Fibroblast of the aortic adventitia (primary cell): Measurements from ENCODE around the gene RFC2. TPM values are rescaled to one million over a fixed set of nuclear protein-coding genes. Genes with fewer than 3 reads are reported as not detected.

Experiments used
- DNase-seq: peaks from one replicate; pipeline ENCODE4 v3.0.0-alpha.2; 2010; ENCODE audit warnings: low read depth
- H3K4me3 ChIP-seq: 2 replicates; pipeline ENCODE4 v1.5.1; 2011; ENCODE audit warnings: low read depth, mild to moderate bottlenecking, control low read depth, low read length, moderate library complexity
- CTCF ChIP-seq: IDR thresholded peaks from 2 replicates; pipeline ENCODE4 v1.5.1; 2011; ENCODE audit warnings: mild to moderate bottlenecking, low read length, control low read depth, inconsistent platforms; ENCODE audit not compliant: insufficient read depth
- total RNA-seq: library from RNA; depleted of rRNA; stranded (reverse); fragments of >200 nt; gene quantifications from 2 replicates; pipeline ENCODE4 v1.2.3, GENCODE V29; 2012; ENCODE audit warnings: low replicate concordance

RFC2 gene
- total RNA-seq, 1 donor = 39.0 TPM

- DNase-seq = peak; percentile 80
- TF ChIP-seq CTCF = no peak
- H3K4me3 ChIP-seq = peak overlapping the region; percentile 62
Measured at GRCh38 chr7:74269757-74270277, 15.6 kb upstream of the RFC2 start.

DNA sequence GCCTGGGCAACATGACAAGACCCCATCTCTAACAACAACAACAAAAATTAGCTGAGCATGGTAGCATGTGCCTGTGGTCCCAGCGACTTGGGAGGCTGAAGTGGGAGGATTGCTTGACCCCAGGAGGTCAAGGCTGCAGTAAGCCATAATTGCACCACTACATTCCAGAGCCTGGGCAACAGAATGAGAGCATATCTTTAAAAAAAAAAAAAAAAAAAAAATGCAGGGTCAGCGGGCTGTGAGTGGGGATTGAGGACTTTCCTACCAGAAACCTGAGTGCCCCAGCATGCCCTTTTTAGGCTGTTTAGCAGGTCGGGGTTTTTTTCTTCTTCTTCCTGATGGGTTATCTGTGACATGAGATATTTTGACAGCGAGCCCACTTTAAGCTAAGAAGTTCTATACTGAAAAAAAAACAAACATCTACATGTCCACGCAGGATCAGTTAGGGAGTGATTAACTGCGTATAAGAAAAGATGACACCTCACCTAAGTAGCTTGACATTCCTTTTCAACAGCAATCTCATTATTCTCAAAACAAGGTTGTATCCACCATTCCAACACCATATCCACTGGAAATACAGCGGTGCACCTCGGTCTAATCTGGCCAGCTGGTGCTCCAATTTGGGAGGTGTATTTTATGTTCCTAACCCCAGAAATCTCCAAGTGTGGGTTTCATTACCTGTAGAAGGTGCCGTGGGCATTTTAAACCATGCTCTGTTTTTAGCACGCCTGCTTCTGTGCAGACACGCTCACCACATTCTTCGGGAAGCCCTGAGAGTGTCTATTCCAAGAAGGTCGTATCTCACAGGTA is 13.8 kb upstream of the RFC2 start:
- H3K4me3 ChIP-seq = no peak overlapping the region
- DNase-seq = no peak
- TF ChIP-seq CTCF = no peak

- H3K4me3 ChIP-seq = no peak overlapping the region
- TF ChIP-seq CTCF = no peak
- no peak for DNase-seq
Measured at GRCh38 chr7:74266191-74266963, 12.2 kb upstream of the RFC2 start.

DNA sequence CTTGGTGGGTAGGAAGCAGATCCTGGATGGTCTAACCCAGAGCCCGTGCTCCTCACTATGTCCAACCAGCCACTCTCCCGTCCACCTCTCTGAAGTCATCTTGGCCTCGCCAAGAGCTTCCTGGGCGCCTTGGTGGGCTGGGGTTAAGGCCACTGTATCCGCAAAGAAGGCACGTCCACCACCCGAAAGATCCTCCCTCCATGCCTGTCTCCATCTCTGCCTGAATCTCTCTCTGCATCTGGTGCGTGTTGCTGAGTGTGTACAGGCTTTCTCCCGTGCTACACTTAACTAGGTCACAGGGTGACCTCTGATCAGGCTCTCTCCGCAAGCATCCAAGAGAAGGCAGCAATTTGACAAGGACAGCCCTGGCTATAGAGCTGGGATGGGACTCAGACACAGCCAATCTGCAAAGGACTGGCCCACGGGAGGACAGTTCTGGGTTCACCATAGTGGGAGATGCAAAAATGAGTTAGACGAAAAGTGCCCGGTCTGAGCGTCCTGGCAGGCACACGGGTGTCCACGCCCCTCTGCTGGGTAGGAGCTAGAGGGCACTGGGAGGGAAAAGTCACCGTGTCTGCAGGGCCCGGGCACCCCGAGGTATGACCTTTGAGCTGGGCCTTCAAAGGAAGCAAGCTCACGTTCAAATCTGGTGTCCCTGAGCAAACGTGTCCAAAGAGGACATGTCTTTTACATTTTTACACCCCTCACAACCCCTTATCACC is 9.4 kb upstream of the RFC2 start:
- DNase-seq = no peak
- no peak for TF ChIP-seq CTCF
- H3K4me3 ChIP-seq = no peak overlapping the region

DNA sequence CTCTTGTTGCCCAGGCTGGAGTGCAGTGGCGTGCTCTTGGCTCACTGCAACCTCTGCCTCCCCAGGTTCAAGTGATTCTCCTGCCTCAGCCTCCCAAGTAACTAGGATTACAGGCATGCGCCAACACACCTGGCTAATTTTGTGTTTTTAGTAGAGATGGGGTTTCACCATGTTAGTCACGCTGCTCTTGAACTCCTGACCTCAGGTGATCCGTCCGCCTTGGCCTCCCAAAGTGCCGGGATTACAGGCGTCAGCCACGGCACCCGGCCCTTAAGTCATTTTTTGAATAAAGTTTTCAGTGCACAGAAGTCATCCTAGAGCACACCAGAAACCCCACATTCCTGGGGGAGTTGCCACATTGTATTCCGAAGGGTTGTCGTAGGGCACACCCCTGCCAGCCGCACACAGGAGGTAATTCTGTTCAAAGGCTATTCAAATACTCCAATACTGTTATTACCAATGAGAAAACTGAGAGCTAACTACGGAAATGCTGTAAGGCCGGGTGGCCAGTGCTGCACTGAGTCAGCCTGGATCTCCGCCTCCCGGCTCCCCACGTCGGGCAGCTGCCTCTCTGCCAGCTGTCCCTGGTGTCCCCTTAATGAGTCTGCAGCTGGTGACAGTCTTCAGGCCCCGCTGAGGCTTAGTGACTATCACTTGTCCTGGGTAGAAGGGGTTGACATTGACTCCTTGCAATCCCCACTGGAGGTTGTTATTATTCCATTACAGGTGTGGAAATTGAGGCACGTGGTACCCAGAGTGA is 8.6 kb upstream of the RFC2 start:
- DNase-seq = no peak
- TF ChIP-seq CTCF = no peak
- H3K4me3 ChIP-seq = no peak overlapping the region

DNA sequence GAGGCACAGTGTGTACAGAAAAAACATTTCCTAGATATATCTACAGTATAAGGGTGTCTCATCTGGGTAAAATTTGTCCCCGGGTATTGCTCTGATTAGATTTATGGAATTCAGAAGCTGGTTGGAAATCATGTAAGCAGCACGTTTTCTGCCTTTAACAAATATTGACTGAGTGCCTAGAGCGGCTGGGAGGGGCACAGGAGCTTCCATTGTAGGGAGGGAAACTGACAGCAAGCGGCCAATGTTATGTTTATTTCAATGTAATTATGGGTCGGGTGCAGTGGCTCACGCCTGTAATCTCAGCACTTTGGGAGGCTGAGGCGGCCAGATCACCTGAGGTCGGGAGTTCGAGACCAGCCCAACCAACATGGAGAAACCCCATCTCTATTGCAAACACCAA is 4.4 kb upstream of the RFC2 start:
- H3K4me3 ChIP-seq = no peak overlapping the region
- DNase-seq = no peak
- TF ChIP-seq CTCF = no peak
